ENCODE results near the gene LBHD2. TPM values are rescaled to one million over a fixed set of nuclear protein-coding genes. Genes with fewer than 3 reads are reported as not detected.
"Not testable (repeated sequence)": the region's sequence is repeated elsewhere in the genome, so short reads cannot be mapped to it uniquely, and the experiment has no call there.

LBHD2 gene
- total RNA-seq, result not detected

DNA sequence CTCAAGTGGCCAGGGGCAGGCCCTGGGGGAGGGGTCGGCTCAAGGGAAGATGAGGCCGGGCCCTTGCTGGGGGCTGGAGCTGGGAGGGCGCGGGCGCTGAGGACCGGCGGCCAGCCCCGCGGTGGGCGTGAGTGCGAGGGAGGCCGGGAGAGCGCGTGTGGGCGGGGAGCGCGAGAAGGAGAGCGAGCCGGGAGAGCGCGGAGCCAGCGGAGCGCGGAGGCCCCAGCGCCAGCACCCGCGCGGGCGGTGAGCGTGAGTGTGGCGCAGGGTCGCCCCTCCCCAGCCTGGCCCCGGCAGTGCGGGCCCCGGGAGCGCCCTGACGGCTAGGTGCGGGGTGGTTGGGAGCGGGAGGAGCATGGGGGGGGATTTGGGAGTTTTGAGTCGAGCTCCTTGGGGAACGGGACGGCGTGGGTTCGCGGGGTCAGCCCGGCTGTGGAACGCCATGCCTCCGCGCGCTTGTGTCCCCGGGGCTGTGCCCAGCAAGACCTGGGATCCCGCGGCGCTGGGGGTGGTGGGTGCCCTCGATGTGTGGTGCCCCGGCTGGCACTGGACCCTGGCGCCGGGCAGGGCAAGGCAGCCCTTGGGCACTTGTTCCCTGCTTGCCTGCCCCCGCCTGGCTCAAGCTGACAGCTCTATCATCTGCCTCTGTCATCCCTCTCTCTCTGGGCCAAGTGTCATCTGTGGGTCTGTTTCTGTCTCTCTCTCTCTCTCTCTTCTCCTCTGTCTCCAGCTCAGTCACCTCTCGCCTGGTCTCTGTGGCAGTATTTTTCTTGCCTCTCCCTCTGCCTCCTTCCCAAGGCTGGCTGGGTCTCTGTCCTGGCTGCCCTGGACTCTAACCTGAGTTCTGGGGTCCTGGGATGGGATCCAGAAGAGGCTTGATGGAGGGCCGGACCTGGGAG is at the start of gene LBHD2:
TSS of gene LBHD2 (plus strand) at position 190 of the 899 bp plus-strand sequence. CDS start 1,803 bp downstream, outside the sequence.
- H3K4me3 Mint-ChIP-seq, result no peak within 1 kb of the TSS
- H3K27me3 Mint-ChIP-seq (ENCODE audit: low read depth), result peaks cover 24% of the 10 kb centered on the region
- ATAC-seq (peak in 1 of 2 donors; percentile 23), DNase-seq (no peak)
- H3K36me3 Mint-ChIP-seq (ENCODE audit: insufficient read depth), result no peaks in the 10 kb centered on the region
- no peaks in the 10 kb centered on the region for H3K9me3 Mint-ChIP-seq
- H3K4me1 Mint-ChIP-seq (ENCODE audit: low read depth), result no peaks in the 10 kb centered on the region

DNA sequence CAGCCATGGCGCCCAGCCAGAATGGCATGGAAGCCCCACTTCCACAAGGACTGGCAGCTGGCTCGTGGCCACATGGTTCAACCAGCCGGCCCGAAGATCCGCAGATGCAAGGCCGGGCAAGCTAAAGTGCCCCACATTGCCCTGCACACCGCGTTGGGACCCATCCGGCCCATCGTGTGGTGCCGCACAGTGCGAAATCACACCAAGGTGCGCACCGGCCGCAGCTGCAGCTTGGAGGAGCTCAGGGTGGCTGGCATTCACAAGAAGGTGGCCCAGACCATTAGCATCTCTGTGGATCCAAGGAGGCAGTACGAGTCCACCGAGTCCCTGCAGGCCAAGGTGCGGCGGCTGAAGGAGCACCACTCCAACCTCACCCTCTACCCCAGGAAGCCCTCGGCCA is 42.5 kb upstream of the LBHD2 start:
- DNase-seq (no peak), ATAC-seq (no peak)
- H3K27me3 Mint-ChIP-seq (ENCODE audit: low read depth), result peaks cover 10% of the 10 kb centered on the region
- peaks cover 7% of the 10 kb centered on the region for H3K4me1 Mint-ChIP-seq (ENCODE audit: low read depth)
- no peak overlapping the region for H3K4me3 Mint-ChIP-seq
- H3K9me3 Mint-ChIP-seq, result no peaks in the 10 kb centered on the region
- peaks cover 2% of the 10 kb centered on the region for H3K36me3 Mint-ChIP-seq (ENCODE audit: insufficient read depth)

DNA sequence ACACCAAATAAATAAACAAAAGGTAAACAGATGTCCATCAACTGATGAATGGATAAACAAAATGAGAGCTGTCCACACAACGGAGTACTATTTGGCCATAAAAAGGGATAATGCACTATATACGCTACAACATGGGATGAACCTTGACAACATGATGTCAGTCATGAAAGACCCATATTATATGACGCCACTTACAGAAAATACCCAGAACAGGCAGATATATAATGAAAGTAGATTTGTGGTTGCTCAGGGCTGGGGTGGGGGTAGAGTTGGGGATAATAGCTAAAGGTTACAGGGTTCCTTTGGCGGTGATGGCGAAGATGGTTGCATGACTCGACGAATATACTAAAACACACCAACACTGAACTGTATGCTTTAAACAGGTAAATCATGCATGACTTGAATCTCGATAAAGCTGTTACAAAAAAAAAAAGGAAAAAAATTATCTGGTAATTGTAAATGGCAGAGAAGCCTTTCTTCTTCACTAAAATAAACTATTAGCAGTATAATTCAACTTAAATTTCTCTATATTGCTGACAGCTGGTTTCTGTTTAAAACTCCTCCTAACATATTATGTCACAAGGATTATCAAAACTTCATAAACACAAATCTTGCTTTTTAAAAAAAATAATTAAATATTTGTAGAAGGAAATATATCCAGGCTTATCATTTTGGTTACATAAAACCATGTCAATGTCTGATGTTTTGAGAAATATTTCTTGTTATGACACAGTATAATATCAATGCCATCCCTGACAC is 40.6 kb upstream of the LBHD2 start:
- H3K27me3 Mint-ChIP-seq (ENCODE audit: low read depth), result peaks cover 10% of the 10 kb centered on the region
- no peak overlapping the region for H3K4me3 Mint-ChIP-seq
- peaks cover 2% of the 10 kb centered on the region for H3K36me3 Mint-ChIP-seq (ENCODE audit: insufficient read depth)
- no peaks in the 10 kb centered on the region for H3K9me3 Mint-ChIP-seq
- H3K4me1 Mint-ChIP-seq (ENCODE audit: low read depth), result peaks cover 7% of the 10 kb centered on the region
- ATAC-seq (no peak), DNase-seq (no peak)

DNA sequence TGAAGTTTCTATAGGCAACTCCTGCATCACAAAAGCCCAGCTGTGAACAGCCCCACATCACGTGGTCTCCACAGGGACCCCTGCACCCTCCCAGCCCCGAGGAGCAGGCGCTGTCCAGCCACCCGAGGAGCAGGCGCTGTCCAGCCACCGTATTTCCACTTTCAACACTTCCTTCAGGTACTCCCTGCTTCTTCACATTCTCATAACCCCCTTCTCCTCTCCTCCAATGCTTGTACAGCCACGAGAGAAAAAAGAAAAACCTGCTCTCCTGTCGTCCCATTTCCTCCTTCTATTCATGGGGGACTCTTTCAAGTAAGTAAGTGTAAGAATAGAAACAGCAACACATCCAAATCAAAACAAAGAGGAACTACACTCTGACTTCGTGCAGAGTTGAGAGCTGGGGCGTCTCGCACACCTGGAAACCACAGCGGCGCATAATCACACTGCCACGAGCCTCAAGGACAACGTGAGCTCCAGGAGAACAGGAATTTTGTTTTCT is 38.6 kb upstream of the LBHD2 start:
- Mint-ChIP-seq H3K36me3 (ENCODE audit: insufficient read depth) (peaks cover 2% of the 10 kb centered on the region), H3K4me1 (ENCODE audit: low read depth) (peaks cover 7% of the 10 kb centered on the region), H3K27me3 (ENCODE audit: low read depth) (peaks cover 7% of the 10 kb centered on the region), H3K9me3 (no peaks in the 10 kb centered on the region), H3K4me3 (peak overlapping the region; percentile 4)
- no peak for DNase-seq
- no peak for ATAC-seq

DNA sequence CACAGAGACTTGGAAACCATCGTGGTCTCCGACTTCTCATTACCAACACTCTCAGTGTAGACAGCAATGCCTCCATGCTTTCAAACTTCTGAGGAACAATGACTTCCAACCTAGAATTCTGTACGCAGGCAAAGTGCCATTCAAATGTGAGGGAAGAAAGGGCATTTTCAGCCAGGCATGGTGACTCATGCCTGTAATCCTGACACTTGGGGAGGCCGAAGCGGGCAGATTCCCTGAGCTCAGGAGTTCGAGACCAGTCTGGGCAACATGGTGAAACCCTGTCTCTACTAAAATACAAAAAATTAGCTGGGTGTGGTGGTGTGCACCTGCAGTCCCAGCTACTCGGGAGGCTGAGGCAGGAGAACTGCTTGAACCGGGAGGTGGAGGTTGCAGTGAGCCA is 36.6 kb upstream of the LBHD2 start:
- not testable (repeated sequence) for H3K4me1 Mint-ChIP-seq (ENCODE audit: low read depth); H3K9me3 Mint-ChIP-seq; H3K27me3 Mint-ChIP-seq (ENCODE audit: low read depth); H3K4me3 Mint-ChIP-seq; H3K36me3 Mint-ChIP-seq (ENCODE audit: insufficient read depth); DNase-seq; ATAC-seq

DNA sequence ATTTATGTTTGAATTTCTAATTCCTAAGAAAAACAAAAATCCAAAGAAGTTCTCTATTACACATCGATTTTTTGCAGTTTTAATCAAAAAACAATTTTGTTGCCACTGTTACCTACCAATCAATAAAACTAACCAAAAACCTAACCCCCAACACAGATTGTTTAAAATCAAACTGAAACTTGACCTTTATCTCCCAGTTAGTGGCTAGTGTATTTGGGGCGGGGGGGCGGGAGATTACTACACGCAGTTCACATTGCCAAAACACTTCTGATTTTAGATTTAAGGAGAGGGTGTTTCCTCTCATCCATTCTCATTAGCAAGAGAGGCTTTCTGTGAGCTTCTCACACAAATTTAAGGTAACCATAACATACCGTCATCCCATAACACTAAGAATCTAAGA is 33.1 kb upstream of the LBHD2 start:
- Mint-ChIP-seq H3K27me3 (ENCODE audit: low read depth) (peaks cover 4% of the 10 kb centered on the region), H3K4me3 (no peak overlapping the region), H3K36me3 (ENCODE audit: insufficient read depth) (peaks cover 2% of the 10 kb centered on the region), H3K9me3 (no peaks in the 10 kb centered on the region), H3K4me1 (ENCODE audit: low read depth) (peaks cover 5% of the 10 kb centered on the region)
- DNase-seq (no peak), ATAC-seq (no peak)

DNA sequence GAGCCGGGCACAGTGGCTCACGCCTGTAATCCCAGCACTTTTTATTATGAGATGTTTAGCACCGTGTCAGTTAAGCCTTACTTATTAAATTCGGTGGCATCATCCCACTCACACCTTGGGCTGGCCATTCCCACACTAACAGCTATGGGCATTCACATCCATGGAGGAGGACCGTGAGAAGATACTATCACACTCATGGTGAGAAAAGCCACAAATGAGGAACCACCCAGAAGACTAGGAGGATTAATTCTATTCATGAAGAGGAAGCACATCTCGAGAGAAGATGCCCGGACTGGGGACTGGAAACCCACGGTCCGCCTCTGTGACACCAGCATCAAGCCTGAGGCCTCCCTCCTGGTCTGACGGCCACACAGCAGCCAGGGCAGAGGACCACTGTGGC is 31.6 kb upstream of the LBHD2 start:
- Mint-ChIP-seq H3K4me1 (ENCODE audit: low read depth) (peaks cover 6% of the 10 kb centered on the region), H3K27me3 (ENCODE audit: low read depth) (peaks cover 8% of the 10 kb centered on the region), H3K9me3 (no peaks in the 10 kb centered on the region), H3K4me3 (no peak overlapping the region), H3K36me3 (ENCODE audit: insufficient read depth) (no peaks in the 10 kb centered on the region)
- ATAC-seq (no peak), DNase-seq (no peak)

DNA sequence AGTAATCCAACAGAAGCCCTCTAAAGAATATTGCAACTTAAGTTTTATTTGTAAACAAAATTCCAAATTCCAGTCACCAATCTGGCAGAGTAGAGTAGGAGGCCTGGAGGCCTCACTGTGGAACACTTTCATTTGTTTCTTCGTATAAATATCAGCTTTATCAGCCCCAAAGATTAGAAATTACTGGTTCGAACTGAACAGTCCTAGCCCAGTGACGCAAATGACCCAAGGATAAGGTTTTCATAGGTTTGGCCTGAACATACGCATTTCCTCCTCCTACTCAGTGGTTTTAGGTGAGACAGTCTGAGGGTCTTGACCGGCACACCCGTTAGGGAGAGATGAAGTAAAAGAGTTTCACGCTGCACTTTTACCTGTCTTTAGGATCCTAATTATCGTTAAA is 28.3 kb upstream of the LBHD2 start:
- Mint-ChIP-seq H3K4me1 (ENCODE audit: low read depth) (peaks cover 11% of the 10 kb centered on the region), H3K4me3 (peak overlapping the region; percentile 68), H3K27me3 (ENCODE audit: low read depth) (peaks cover 24% of the 10 kb centered on the region), H3K9me3 (no peaks in the 10 kb centered on the region), H3K36me3 (ENCODE audit: insufficient read depth) (no peaks in the 10 kb centered on the region)
- ATAC-seq (no peak), DNase-seq (no peak)

DNA sequence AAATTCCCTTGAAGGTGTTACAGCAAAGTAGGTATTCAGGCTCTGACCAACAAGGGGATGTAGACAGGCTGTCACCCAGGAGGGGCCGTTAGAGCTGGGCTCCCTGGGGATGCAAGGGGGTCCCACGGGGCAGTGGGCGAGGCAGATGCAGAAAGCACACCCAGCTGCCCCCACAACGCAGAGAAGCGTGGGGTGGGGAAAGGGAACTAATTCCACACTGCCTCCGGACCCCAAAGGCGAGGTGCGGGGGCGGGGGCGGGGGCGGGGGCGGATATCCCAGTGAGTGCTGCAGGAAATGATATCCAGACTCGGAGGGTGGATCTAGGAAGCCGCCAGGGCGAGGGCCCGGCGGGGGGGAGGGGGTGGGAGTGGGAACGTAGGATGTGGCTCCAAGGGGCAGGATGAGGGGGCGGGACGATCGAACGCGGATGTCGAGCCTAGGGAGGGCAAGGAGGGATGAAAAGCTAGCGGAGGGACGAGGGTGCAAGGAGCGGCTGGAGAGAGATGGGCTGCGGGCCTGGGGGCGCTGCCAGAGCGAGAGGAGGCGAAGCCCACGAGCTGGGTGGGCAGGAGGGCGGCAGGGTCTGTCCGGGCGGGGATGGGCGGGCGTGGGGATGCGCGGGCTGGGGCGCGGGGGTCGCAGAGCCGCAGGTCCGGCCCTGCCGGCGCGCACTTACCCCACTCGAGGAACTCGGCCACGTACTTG is 27.5 kb upstream of the LBHD2 start:
- peaks cover 11% of the 10 kb centered on the region for H3K4me1 Mint-ChIP-seq (ENCODE audit: low read depth)
- H3K36me3 Mint-ChIP-seq (ENCODE audit: insufficient read depth), result no peaks in the 10 kb centered on the region
- peak overlapping the region; percentile 68 for H3K4me3 Mint-ChIP-seq
- no peak for DNase-seq
- ATAC-seq, result no peak
- no peaks in the 10 kb centered on the region for H3K9me3 Mint-ChIP-seq
- H3K27me3 Mint-ChIP-seq (ENCODE audit: low read depth), result peaks cover 24% of the 10 kb centered on the region

DNA sequence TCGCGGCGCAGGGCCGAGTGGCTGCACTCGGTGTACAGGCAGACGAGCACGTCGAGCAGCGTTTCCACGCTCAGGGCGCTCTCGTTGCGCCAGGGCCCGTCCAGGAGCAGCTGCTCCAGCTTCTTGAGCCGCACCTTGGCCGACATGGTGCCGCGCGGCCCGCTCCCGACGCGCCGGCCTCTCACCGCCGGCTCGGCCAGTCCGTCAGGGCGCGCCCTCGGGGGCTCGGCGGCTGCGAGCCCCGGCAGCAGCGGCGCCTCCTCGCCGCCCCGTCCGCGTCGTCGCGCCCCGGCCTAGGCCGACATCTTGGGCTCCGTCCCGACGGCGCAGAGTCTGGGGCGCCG is 27.0 kb upstream of the LBHD2 start:
- H3K4me1 Mint-ChIP-seq (ENCODE audit: low read depth), result peaks cover 11% of the 10 kb centered on the region
- H3K36me3 Mint-ChIP-seq (ENCODE audit: insufficient read depth), result no peaks in the 10 kb centered on the region
- peak; percentile 13 to 23 for ATAC-seq
- DNase-seq, result no peak
- peaks cover 24% of the 10 kb centered on the region for H3K27me3 Mint-ChIP-seq (ENCODE audit: low read depth)
- H3K9me3 Mint-ChIP-seq, result no peaks in the 10 kb centered on the region
- no peak overlapping the region for H3K4me3 Mint-ChIP-seq

DNA sequence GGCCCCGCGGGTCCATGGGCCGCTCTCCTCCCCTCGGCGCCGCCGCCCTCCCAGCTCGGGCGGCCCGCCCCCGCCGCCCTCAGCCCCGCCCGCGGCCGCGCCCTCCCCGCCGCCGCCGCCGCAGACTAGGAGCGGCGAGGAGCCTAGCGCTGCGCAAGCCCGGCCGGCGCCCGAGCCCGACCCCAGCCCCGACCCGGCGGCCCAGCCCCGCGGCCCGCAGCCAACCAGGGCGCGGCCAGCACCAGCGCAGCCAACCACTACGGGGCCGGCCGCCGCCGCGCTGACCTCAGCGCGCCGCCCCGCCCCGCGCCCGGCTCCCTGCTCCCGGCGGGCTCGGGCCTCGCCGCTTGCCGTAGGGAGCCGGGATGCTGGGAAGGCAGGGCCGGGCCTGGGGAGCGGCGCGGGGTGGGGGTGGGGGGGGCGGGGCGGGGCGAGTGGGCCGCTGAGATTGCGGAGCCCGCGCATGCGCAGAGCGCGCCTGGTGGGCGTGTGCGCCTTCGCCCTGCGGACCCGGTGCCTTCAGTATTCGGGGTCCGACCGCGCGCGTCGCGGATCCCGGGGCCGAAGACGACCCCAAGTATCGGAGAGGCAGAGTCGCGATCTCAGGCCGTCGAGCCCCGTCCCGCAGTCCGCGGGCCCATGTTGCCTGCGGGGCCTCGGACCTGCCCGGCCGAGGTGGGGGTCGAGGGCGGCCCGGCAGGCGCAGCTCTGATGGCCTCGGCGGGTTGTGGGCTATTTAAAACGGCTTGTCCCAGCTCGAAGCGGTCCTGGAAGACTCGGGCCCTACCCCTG is 26.4 kb upstream of the LBHD2 start, which contains the start of gene CDC42BPB:
TSS of gene CDC42BPB (minus strand) at position 178 of the 792 bp plus-strand sequence. CDS start 376 bp downstream, outside the sequence.
- DNase-seq (peak; percentile 42), ATAC-seq (peak; percentile 93 to 96)
- peaks cover 11% of the 10 kb centered on the region for H3K4me1 Mint-ChIP-seq (ENCODE audit: low read depth)
- H3K4me3 Mint-ChIP-seq, result peak within 1 kb of the TSS; percentile 64
- H3K27me3 Mint-ChIP-seq (ENCODE audit: low read depth), result peaks cover 24% of the 10 kb centered on the region
- H3K36me3 Mint-ChIP-seq (ENCODE audit: insufficient read depth), result no peaks in the 10 kb centered on the region
- H3K9me3 Mint-ChIP-seq, result no peaks in the 10 kb centered on the region

DNA sequence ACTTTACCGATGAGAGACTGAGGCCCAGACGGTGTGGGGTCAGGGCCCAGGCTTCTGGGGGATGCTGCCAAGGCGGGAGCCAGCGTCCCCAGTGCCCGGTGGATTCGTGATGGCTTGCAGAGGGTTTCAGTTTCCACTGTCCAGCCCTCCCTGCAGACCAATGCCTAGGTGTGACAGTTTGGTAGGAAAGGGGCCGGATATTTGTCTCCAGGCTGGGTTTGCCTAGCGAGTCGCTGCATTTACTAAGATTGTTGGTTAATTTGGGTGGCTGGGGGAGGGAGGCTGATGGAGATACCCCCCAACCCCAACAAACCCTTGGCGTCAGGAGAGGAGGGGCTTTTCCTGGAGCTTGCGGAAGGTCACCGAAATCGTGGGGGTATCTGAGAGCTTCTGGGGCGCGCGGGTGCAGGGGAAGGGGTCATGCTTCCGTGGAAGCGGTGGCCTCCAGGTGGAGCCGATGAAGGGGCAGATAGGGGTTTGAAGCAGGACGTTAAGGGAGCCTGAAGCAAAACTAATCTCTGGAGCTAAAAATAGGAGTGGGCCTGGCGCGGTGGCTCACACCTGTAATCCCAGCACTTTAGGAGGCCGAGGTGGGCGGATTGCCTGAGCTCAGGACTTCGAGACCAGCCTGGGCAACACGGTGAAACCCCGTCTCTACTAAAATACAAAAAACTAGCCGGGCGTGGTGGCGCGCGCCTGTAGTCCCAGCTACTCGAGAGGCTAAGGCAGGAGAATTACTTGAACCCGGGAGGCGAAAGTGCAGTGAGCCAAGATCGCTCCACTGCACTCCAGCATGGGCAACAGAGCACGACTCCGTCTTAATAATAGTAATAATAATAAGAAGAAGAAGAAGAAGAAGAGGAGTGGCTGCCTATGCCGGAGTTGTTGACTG is 25.6 kb upstream of the LBHD2 start:
- H3K36me3 Mint-ChIP-seq (ENCODE audit: insufficient read depth), result no peaks in the 10 kb centered on the region

DNA sequence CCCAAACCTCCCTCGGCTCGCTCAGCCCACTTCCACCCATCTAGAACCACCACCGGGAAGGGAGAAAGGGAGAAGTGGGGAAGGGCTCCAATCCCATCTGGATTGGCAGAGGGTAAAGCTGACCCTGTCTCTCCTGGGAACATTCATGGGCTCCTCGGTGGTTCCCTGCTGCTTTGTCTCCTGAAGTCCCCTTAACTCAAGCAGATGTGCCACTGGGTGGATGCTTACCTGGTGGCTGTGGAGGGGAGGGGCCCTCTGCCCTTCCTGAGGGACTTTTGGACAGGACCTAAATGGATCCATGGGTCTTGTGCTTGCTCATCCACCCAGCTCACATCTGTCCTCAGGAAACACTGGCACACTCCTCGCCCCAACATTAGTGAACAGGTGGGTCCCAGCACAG is 24.5 kb upstream of the LBHD2 start:
- peaks cover 10% of the 10 kb centered on the region for H3K4me1 Mint-ChIP-seq (ENCODE audit: low read depth)
- DNase-seq, result no peak
- no peaks in the 10 kb centered on the region for H3K9me3 Mint-ChIP-seq
- no peaks in the 10 kb centered on the region for H3K36me3 Mint-ChIP-seq (ENCODE audit: insufficient read depth)
- no peak overlapping the region for H3K4me3 Mint-ChIP-seq
- peaks cover 24% of the 10 kb centered on the region for H3K27me3 Mint-ChIP-seq (ENCODE audit: low read depth)
- no peak for ATAC-seq

More for the DNA sequence above, 25.6 kb upstream of the LBHD2 start:
- ATAC-seq, result no peak
- no peak for DNase-seq
- Mint-ChIP-seq H3K4me1 (ENCODE audit: low read depth) (peaks cover 11% of the 10 kb centered on the region), H3K4me3 (peak overlapping the region; percentile 52), H3K27me3 (ENCODE audit: low read depth) (peaks cover 24% of the 10 kb centered on the region), H3K9me3 (no peaks in the 10 kb centered on the region)

All from activated T-cell treated with anti-CD3 and anti-CD28 coated beads, Interleukin-2, amount 50 U/mL, for 4 hours (primary cell).